Testis (tissue), 3 donors: Measurements from ENCODE around the gene LY6G5C. TPM values are rescaled to one million over a fixed set of nuclear protein-coding genes. Genes with fewer than 3 reads are reported as not detected.
A peak's percentile ranks its signal among the peaks of the same experiment; 100 is the strongest.

Experiments used
- DNase-seq: peaks from one replicate; pipeline ENCODE4 v3.0.0-alpha.2; 2019
- H3K27ac ChIP-seq, 2 donors: fragments of 200-600 bp; sonication (generic); one replicate each; pipeline ENCODE4 v1.5.1; 2019
- H3K27me3 ChIP-seq: fragments of 200-600 bp; sonication (generic); one replicate; pipeline ENCODE4 v1.5.1; 2019
- H3K36me3 ChIP-seq: fragments of 200-600 bp; sonication (generic); one replicate; pipeline ENCODE4 v1.5.1; 2017; ENCODE audit warnings: low read depth; ENCODE audit errors: missing control alignments
- H3K4me1 ChIP-seq: fragments of 200-600 bp; sonication (generic); one replicate; pipeline ENCODE4 v1.5.1; 2019
- H3K4me3 ChIP-seq, 2 donors: fragments of 200-600 bp; sonication (generic); one replicate each; pipeline ENCODE4 v1.5.1; 2017 to 2019
- H3K9me3 ChIP-seq: fragments of 200-600 bp; sonication (generic); one replicate; pipeline ENCODE4 v1.5.1; 2017
- POLR2A ChIP-seq: fragments of 450-650 bp; IDR thresholded peaks from one replicate; pipeline ENCODE4 v1.6.1; 2017; ENCODE audit warnings: antibody characterized with exemption, mild to moderate bottlenecking, moderate library complexity
- WGBS, 2 donors: methylation state at CpG; one replicate each; pipeline ENCODE4 v1.1.5; 2018; 5-methylcytosine and 5-hydroxymethylcytosine counted together
- intact Hi-C: fragments of 100-400 bp; cut with DNase I; formaldehyde crosslinking; loops from one replicate; pipeline ENCODE4 v1.15.1; 2023; ENCODE audit warnings: low total_unique reads
- polyA plus RNA-seq: library from polyadenylated mRNA; stranded (reverse); fragments of 350-450 nt; fragmentation: Illumina TruSeq; extraction: RNeasy Lipid Tissue Mini Kit (QIAGEN cat#74804); gene quantifications from one replicate; pipeline ENCODE4 v1.2.3, GENCODE V29; 2014; ENCODE audit warnings: low read depth, low replicate concordance; ENCODE audit not compliant: insufficient read depth
- total RNA-seq, 2 donors: library from RNA; depleted of rRNA; stranded (reverse); fragments of >200 nt; gene quantifications; one replicate each; pipeline ENCODE4 v1.2.3, GENCODE V29; 2016
- TF ChIP-seq, protein P1 (sequence below), 3 experiments: fragments of 450-650 bp in 2 of 3; fragments of 200-600 bp in 1 of 3; sonication (generic) in 1 of 3; IDR thresholded peaks; one replicate each; pipeline ENCODE4 v1.5.1; 2016 to 2019; ENCODE audit warnings: antibody characterized with exemption in 3 of 3, mild to moderate bottlenecking in 2 of 3, moderate library complexity in 1 of 3

LY6G5C gene
- total and polyA plus RNA-seq, 3 donors from 2014 or later = 8.7 to 18.3 (median 14.0) TPM

DNA sequence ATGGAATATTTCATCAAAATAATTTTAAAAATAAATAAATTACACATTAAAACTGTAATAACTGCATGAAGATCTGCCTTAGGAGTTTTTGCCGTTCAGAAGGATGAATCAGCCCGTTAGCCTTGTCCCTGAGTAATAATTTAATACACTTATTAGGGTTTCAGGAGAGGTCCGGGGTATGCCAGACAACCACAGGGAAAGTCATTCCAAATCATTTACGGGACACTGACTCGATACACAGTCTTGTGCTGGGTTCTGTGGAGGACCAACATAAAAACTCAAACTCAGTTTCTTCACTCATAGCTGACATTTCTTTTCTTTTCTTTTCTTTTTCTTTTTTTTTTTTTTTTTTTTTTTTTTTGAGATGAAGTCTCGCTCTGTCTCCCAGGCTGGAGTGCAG is 25.1 kb upstream of the LY6G5C start:
- H3K9me3 ChIP-seq = no peaks in the 10 kb centered on the region
- WGBS, 2 donors = 83 to 88% methylated on average over 6 of the region's 6 CpGs
- H3K27ac ChIP-seq = no peak overlapping the region
- intact Hi-C loops = no loop called here
- no peaks in the 10 kb centered on the region for H3K27me3 ChIP-seq
- DNase-seq = no peak
- H3K4me1 ChIP-seq = peaks cover 10% of the 10 kb centered on the region
- no peak overlapping the region for H3K4me3 ChIP-seq
- H3K36me3 ChIP-seq = no peaks in the 10 kb centered on the region
- TF ChIP-seq POLR2A = no peak
- TF ChIP-seq, protein P1, sequence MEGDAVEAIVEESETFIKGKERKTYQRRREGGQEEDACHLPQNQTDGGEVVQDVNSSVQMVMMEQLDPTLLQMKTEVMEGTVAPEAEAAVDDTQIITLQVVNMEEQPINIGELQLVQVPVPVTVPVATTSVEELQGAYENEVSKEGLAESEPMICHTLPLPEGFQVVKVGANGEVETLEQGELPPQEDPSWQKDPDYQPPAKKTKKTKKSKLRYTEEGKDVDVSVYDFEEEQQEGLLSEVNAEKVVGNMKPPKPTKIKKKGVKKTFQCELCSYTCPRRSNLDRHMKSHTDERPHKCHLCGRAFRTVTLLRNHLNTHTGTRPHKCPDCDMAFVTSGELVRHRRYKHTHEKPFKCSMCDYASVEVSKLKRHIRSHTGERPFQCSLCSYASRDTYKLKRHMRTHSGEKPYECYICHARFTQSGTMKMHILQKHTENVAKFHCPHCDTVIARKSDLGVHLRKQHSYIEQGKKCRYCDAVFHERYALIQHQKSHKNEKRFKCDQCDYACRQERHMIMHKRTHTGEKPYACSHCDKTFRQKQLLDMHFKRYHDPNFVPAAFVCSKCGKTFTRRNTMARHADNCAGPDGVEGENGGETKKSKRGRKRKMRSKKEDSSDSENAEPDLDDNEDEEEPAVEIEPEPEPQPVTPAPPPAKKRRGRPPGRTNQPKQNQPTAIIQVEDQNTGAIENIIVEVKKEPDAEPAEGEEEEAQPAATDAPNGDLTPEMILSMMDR (IDR thresholded peaks at IDR 0.05) = no peak

DNA sequence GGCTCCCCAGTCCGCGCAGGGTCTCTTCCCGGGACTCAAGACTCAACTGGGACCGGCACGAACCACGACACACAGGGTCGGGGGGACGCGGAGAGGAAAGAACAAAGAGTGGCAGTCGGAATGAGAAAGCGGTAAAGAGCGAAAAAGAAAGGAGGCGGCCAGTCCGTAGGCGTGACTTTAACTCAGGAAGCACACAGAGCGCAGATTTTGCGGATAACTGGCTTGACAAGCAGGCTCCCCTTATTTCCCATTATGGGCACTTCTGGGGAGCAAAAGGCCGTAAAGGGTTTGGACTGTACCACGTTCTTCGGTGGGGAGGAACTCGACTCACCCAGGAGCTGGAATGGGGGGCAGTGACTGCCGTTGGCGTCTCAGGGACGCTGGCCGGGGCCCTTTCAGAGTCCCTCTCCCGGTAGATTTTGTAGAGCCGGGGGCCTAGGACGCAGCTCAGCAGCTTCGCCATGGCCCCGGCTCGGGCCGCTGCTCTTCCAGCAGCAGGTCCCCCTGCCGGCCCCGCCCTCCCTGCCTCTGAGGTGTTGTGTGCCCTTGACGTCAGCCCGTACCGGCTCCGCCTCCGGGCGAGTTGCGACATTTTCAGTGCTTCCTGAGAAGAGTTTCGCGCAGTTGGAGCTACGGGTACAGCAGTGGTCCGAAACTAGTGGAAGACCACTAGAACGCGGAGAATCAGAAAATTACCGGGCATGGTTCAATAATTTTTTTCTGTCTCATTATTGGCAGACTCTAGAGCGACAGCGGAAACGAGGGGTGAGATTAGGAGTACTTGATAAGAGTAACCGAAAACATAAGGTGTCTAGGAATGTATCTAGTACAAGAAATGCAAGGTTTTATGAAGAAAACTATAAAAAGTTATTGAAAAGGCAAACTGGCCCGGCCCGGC is 22.2 kb upstream of the LY6G5C start, which contains the start of gene ABHD16A:
Gene ABHD16A (minus strand): TSS at position 506 of the 898 bp plus-strand sequence. CDS start 43 bp downstream, at position 463.
- DNase-seq = peak; percentile 100
- H3K9me3 ChIP-seq = no peaks in the 10 kb centered on the region
- TF ChIP-seq POLR2A = peak; percentile 97
- TF ChIP-seq, protein P1 (IDR thresholded peaks at IDR 0.05) = peak in 2 of 3 experiments; percentile 14 to 33
- WGBS, 2 donors = 1 to 2% methylated on average over 42 to 54 of the region's 54 CpGs
- H3K4me3 ChIP-seq = peak within 1 kb of the TSS; percentile 82 to 85
- intact Hi-C loops = no loop called here
- peak within 1 kb of the TSS; percentile 82 to 97 for H3K27ac ChIP-seq
- H3K36me3 ChIP-seq = no peaks in the 10 kb centered on the region
- peaks cover 10% of the 10 kb centered on the region for H3K4me1 ChIP-seq
- no peaks in the 10 kb centered on the region for H3K27me3 ChIP-seq

DNA sequence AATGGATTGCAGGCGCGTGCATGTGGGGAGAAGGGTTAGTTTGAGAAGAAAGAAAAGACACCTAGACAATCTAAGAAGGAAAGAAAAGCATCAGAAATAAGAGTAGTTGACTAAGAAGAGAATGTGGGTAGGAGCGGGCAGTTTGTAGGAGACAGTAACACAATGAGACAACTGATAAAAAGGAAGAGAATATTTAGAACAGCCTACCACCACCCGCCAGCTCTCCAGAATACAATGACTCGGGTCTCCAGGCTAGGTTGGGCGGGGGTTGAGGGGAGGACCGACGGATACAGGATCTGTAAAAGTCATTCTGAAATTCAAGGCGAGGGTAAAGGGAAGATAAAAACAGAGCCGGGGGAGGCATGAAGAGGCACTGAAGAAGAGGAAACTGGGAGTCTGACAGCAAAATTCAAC is 21.5 kb upstream of the LY6G5C start:
- Histone ChIP-seq H3K4me3 (peak overlapping the region; percentile 82 to 85), H3K27me3 (no peaks in the 10 kb centered on the region), H3K9me3 (no peaks in the 10 kb centered on the region), H3K4me1 (peaks cover 10% of the 10 kb centered on the region), H3K27ac (peak overlapping the region; percentile 82 to 97), H3K36me3 (no peaks in the 10 kb centered on the region)
- 0% methylated on average over 10 of the region's 10 CpGs for WGBS, 2 donors
- DNase-seq = peak; percentile 49
- TF ChIP-seq, protein P1 (IDR thresholded peaks at IDR 0.05) = no peak
- TF ChIP-seq POLR2A = no peak
- intact Hi-C loops = no loop called here

DNA sequence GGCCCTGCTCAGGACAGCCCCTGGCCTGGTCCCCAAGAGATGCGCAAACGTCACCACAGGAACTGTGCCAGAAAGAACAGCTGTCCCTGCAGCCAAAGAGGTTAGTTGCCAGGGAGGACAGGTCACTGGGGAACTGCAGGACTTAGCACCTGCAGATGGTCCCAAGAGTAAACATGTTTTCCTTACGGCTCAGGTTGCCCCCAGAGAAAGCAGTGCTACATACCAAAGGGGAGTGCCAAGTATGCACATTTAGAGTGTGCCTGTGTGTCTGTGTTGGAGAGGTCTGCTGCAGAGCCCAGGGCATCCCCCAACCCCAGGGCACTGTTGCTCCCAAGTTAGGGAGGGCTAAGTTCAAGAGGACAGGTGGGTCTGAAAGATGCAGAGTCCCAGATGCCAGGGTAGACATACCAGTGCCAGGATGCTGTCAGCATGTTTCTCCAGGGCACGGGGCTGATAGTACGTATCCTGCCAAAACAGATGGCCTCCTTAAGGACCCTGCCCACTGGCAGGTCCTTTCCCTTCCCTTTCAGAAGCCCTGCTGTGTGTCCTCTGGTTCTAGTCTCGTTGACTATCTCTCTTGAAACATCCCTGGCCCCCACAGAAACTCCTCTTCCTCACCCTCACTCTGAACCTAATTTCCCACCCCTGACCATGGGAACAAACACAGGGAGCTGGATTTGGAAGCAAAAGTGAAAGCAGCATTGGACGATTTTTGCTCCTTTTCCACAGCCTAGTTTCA is 21.0 kb upstream of the LY6G5C start:
- no peak for DNase-seq
- TF ChIP-seq POLR2A = no peak
- TF ChIP-seq, protein P1 (IDR thresholded peaks at IDR 0.05) = no peak
- Histone ChIP-seq H3K4me3 (peak overlapping the region; percentile 82 to 85), H3K9me3 (no peaks in the 10 kb centered on the region), H3K4me1 (peaks cover 10% of the 10 kb centered on the region), H3K27me3 (no peaks in the 10 kb centered on the region), H3K36me3 (no peaks in the 10 kb centered on the region), H3K27ac (peak overlapping the region; percentile 82 to 97)
- WGBS, 2 donors = 18 to 26% methylated on average over 6 to 7 of the region's 7 CpGs
- intact Hi-C loops = no loop called here
